ENCODE data around the gene LRP8.
A peak's percentile ranks its signal among the peaks of the same experiment; 100 is the strongest.

The LRP8 gene

GRCh38 chr1:53368314-53369033, 40.6 kb upstream of the LRP8 start:
- Mint-ChIP-seq H3K27ac (ENCODE audit: low read depth) (peak overlapping the region; percentile 91), H3K36me3 (ENCODE audit: insufficient read depth) (no peaks in the 10 kb centered on the region), H3K4me3 (peak overlapping the region; percentile 86), H3K4me1 (peaks cover 17% of the 10 kb centered on the region), H3K27me3 (no peaks in the 10 kb centered on the region), H3K9me3 (no peaks in the 10 kb centered on the region)
- DNase-seq (ENCODE audit: low spot score in 2 of 2): no peak
- no peak for ATAC-seq (replicated peaks; ENCODE audit: extremely low read depth, poor library complexity, severe bottlenecking)

GRCh38 chr1:53367503-53368313, 39.8 kb upstream of the LRP8 start:
- ATAC-seq (replicated peaks; ENCODE audit: extremely low read depth, poor library complexity, severe bottlenecking): peak; percentile 87
- Mint-ChIP-seq H3K9me3 (no peaks in the 10 kb centered on the region), H3K4me3 (peak overlapping the region; percentile 86), H3K36me3 (ENCODE audit: insufficient read depth) (no peaks in the 10 kb centered on the region), H3K4me1 (peaks cover 17% of the 10 kb centered on the region), H3K27ac (ENCODE audit: low read depth) (peak overlapping the region; percentile 91), H3K27me3 (no peaks in the 10 kb centered on the region)
- DNase-seq (ENCODE audit: low spot score in 2 of 2): no peak

- ATAC-seq (replicated peaks; ENCODE audit: extremely low read depth, poor library complexity, severe bottlenecking) (no peak), DNase-seq (ENCODE audit: low spot score in 2 of 2) (no peak)
- no peaks in the 10 kb centered on the region for H3K27me3 Mint-ChIP-seq
- no peaks in the 10 kb centered on the region for H3K36me3 Mint-ChIP-seq (ENCODE audit: insufficient read depth)
- peaks cover 17% of the 10 kb centered on the region for H3K4me1 Mint-ChIP-seq
- no peaks in the 10 kb centered on the region for H3K9me3 Mint-ChIP-seq
- H3K27ac Mint-ChIP-seq (ENCODE audit: low read depth): peak overlapping the region; percentile 91
- H3K4me3 Mint-ChIP-seq: peak overlapping the region; percentile 86
Measured at GRCh38 chr1:53366901-53367502, 39.1 kb upstream of the LRP8 start.

- Mint-ChIP-seq H3K4me3 (no peak overlapping the region), H3K9me3 (no peaks in the 10 kb centered on the region), H3K27ac (ENCODE audit: low read depth) (no peak overlapping the region), H3K36me3 (ENCODE audit: insufficient read depth) (no peaks in the 10 kb centered on the region), H3K27me3 (peaks cover under 1% of the 10 kb centered on the region), H3K4me1 (peaks cover 17% of the 10 kb centered on the region)
- no peak for DNase-seq (ENCODE audit: low spot score in 2 of 2)
- ATAC-seq (replicated peaks; ENCODE audit: extremely low read depth, poor library complexity, severe bottlenecking): no peak
Measured at GRCh38 chr1:53365437-53366063, 37.7 kb upstream of the LRP8 start.

GRCh38 chr1:53362851-53363642, 35.2 kb upstream of the LRP8 start:
- Mint-ChIP-seq H3K36me3 (ENCODE audit: insufficient read depth) (no peaks in the 10 kb centered on the region), H3K27ac (ENCODE audit: low read depth) (no peak overlapping the region), H3K4me3 (no peak overlapping the region), H3K9me3 (no peaks in the 10 kb centered on the region), H3K27me3 (peaks cover 15% of the 10 kb centered on the region), H3K4me1 (peaks cover 12% of the 10 kb centered on the region)
- no peak for DNase-seq (ENCODE audit: low spot score in 2 of 2)
- no peak for ATAC-seq (replicated peaks; ENCODE audit: extremely low read depth, poor library complexity, severe bottlenecking)

DNA sequence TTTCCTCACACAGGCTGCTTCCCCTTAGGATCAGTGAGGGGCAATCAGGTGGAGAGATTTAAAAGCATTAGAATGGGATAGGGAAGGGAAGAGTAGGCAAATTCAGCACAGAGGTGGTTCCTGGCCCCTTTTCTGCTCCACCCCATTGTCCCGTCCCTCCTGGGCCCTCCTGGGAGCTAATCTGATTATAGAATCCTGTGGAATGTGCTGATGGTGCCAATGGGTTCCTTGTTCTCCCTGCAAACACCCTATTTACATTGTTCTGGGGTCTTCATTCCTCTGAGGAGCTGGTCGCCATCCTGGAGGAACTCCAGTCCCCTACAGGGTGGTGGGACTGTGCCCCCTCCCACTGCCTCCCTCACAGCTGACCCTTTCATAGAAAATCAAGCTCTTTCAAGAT, 34.4 kb upstream of the LRP8 start:
- H3K9me3 Mint-ChIP-seq: no peaks in the 10 kb centered on the region
- peaks cover 5% of the 10 kb centered on the region for H3K4me1 Mint-ChIP-seq
- no peak overlapping the region for H3K4me3 Mint-ChIP-seq
- no peaks in the 10 kb centered on the region for H3K36me3 Mint-ChIP-seq (ENCODE audit: insufficient read depth)
- ATAC-seq (replicated peaks; ENCODE audit: extremely low read depth, poor library complexity, severe bottlenecking): no peak
- no peak for DNase-seq (ENCODE audit: low spot score in 2 of 2)
- peaks cover 15% of the 10 kb centered on the region for H3K27me3 Mint-ChIP-seq
- no peak overlapping the region for H3K27ac Mint-ChIP-seq (ENCODE audit: low read depth)

- peaks cover 5% of the 10 kb centered on the region for H3K9me3 Mint-ChIP-seq
- no peak overlapping the region for H3K27ac Mint-ChIP-seq (ENCODE audit: low read depth)
- DNase-seq (ENCODE audit: low spot score in 2 of 2) (no peak), ATAC-seq (replicated peaks; ENCODE audit: extremely low read depth, poor library complexity, severe bottlenecking) (no peak)
- H3K4me3 Mint-ChIP-seq: no peak overlapping the region
- H3K4me1 Mint-ChIP-seq: peaks cover 5% of the 10 kb centered on the region
- peaks cover 15% of the 10 kb centered on the region for H3K27me3 Mint-ChIP-seq
- H3K36me3 Mint-ChIP-seq (ENCODE audit: insufficient read depth): no peaks in the 10 kb centered on the region
Measured at GRCh38 chr1:53361541-53361961, 33.7 kb upstream of the LRP8 start.

- Mint-ChIP-seq H3K27me3 (peaks cover 15% of the 10 kb centered on the region), H3K36me3 (ENCODE audit: insufficient read depth) (no peaks in the 10 kb centered on the region), H3K27ac (ENCODE audit: low read depth) (no peak overlapping the region), H3K4me3 (no peak overlapping the region), H3K9me3 (peaks cover 5% of the 10 kb centered on the region), H3K4me1 (no peaks in the 10 kb centered on the region)
- no peak for DNase-seq (ENCODE audit: low spot score in 2 of 2)
- ATAC-seq (replicated peaks; ENCODE audit: extremely low read depth, poor library complexity, severe bottlenecking): no peak
Measured at GRCh38 chr1:53359934-53360276, 32.0 kb upstream of the LRP8 start.

GRCh38 chr1:53359225-53359933, 31.5 kb upstream of the LRP8 start:
- Mint-ChIP-seq H3K4me1 (no peaks in the 10 kb centered on the region), H3K9me3 (peaks cover 5% of the 10 kb centered on the region), H3K36me3 (ENCODE audit: insufficient read depth) (no peaks in the 10 kb centered on the region), H3K27ac (ENCODE audit: low read depth) (no peak overlapping the region), H3K27me3 (peaks cover 15% of the 10 kb centered on the region), H3K4me3 (no peak overlapping the region)
- DNase-seq (ENCODE audit: low spot score in 2 of 2): no peak
- ATAC-seq (replicated peaks; ENCODE audit: extremely low read depth, poor library complexity, severe bottlenecking): no peak

- peaks cover 5% of the 10 kb centered on the region for H3K9me3 Mint-ChIP-seq
- H3K36me3 Mint-ChIP-seq (ENCODE audit: insufficient read depth): no peaks in the 10 kb centered on the region
- H3K4me1 Mint-ChIP-seq: no peaks in the 10 kb centered on the region
- DNase-seq (ENCODE audit: low spot score in 2 of 2): no peak
- no peak overlapping the region for H3K27ac Mint-ChIP-seq (ENCODE audit: low read depth)
- H3K4me3 Mint-ChIP-seq: no peak overlapping the region
- peaks cover 15% of the 10 kb centered on the region for H3K27me3 Mint-ChIP-seq
- ATAC-seq (replicated peaks; ENCODE audit: extremely low read depth, poor library complexity, severe bottlenecking): no peak
Measured at GRCh38 chr1:53356637-53357036, 28.8 kb upstream of the LRP8 start.

GRCh38 chr1:53354119-53354518, 26.2 kb upstream of the LRP8 start:
- H3K27me3 Mint-ChIP-seq: no peaks in the 10 kb centered on the region
- peaks cover 5% of the 10 kb centered on the region for H3K9me3 Mint-ChIP-seq
- H3K4me1 Mint-ChIP-seq: no peaks in the 10 kb centered on the region
- no peak overlapping the region for H3K27ac Mint-ChIP-seq (ENCODE audit: low read depth)
- no peak overlapping the region for H3K4me3 Mint-ChIP-seq
- DNase-seq (ENCODE audit: low spot score in 2 of 2) (no peak), ATAC-seq (replicated peaks; ENCODE audit: extremely low read depth, poor library complexity, severe bottlenecking) (no peak)
- peaks cover 6% of the 10 kb centered on the region for H3K36me3 Mint-ChIP-seq (ENCODE audit: insufficient read depth)

All from central memory CD8-positive, alpha-beta T cell (primary cell).